HepG2 (cell line): ENCODE data around the gene DLG1. TPM values are rescaled to one million over a fixed set of nuclear protein-coding genes. Genes with fewer than 3 reads are reported as not detected.

Experiments
- ARHGAP35 ChIP-seq: sonication (generic); formaldehyde crosslinking; IDR thresholded peaks from 2 replicates; pipeline ENCODE4 v1.9.0; 2022; ENCODE audit warnings: mild to moderate bottlenecking, inconsistent platforms, moderate library complexity, missing genetic modification reagents, borderline replicate concordance
- DMTF1 ChIP-seq: sonication (generic); formaldehyde crosslinking; IDR thresholded peaks from 2 replicates; pipeline ENCODE4 v1.4.0; 2020; ENCODE audit warnings: mild to moderate bottlenecking, missing genetic modification reagents
- HHEX ChIP-seq: IDR thresholded peaks from 2 replicates; pipeline ENCODE4 v1.6.1; 2016; ENCODE audit warnings: control low read depth
- MYC ChIP-seq: sonication (generic); formaldehyde crosslinking; IDR thresholded peaks from 2 replicates; pipeline ENCODE4 v1.9.0; 2021; ENCODE audit warnings: missing genetic modification reagents, borderline replicate concordance
- NFYB ChIP-seq: sonication (generic); formaldehyde crosslinking; IDR thresholded peaks from 2 replicates; pipeline ENCODE4 v1.4.0; 2020; ENCODE audit warnings: missing genetic modification reagents
- SAFB2 ChIP-seq: sonication (generic); formaldehyde crosslinking; IDR thresholded peaks from 2 replicates; pipeline ENCODE4 v1.5.1; 2020; ENCODE audit warnings: missing genetic modification reagents, low read depth, mild to moderate bottlenecking, borderline replicate concordance
- SALL2 ChIP-seq: sonication (generic); formaldehyde crosslinking; IDR thresholded peaks from 2 replicates; pipeline ENCODE4 v1.8.1; 2023; ENCODE audit warnings: mild to moderate bottlenecking, missing genetic modification reagents, inconsistent platforms
- TBL1XR1 ChIP-seq: fragments of 150-350 bp; IDR thresholded peaks from 2 replicates; pipeline ENCODE4 v1.6.1; 2014; ENCODE audit warnings: borderline replicate concordance, low read length; ENCODE audit not compliant: partially characterized antibody
- TOE1 ChIP-seq: sonication (generic); formaldehyde crosslinking; IDR thresholded peaks from 2 replicates; pipeline ENCODE4 v1.4.0; 2020; ENCODE audit warnings: mild to moderate bottlenecking, missing genetic modification reagents
- U2AF2 ChIP-seq: fragments of 200-400 bp; formaldehyde crosslinking; IDR thresholded peaks from 2 replicates; pipeline ENCODE4 v1.6.1; 2017; ENCODE audit warnings: low read depth, mild to moderate bottlenecking, low read length
- ZBED4 ChIP-seq: sonication (generic); formaldehyde crosslinking; IDR thresholded peaks from 2 replicates; pipeline ENCODE4 v1.4.0; 2020; ENCODE audit warnings: missing genetic modification reagents, borderline replicate concordance
- ZFAT ChIP-seq: sonication (generic); formaldehyde crosslinking; conservative IDR thresholded peaks from 2 replicates; pipeline ENCODE4 v1.8.1; 2023; ENCODE audit warnings: missing genetic modification reagents, inconsistent platforms
- ZFY ChIP-seq: sonication (generic); formaldehyde crosslinking; IDR thresholded peaks from 2 replicates; pipeline ENCODE4 v1.4.0; 2020; ENCODE audit warnings: missing genetic modification reagents
- ZNF234 ChIP-seq: sonication (generic); formaldehyde crosslinking; conservative IDR thresholded peaks from 2 replicates; pipeline ENCODE4 v1.5.1; 2020; ENCODE audit warnings: mild to moderate bottlenecking, missing genetic modification reagents
- ZNF331 ChIP-seq: sonication (generic); formaldehyde crosslinking; IDR thresholded peaks from 2 replicates; pipeline ENCODE4 v1.4.0; 2020; ENCODE audit warnings: missing genetic modification reagents
- ZNF383 ChIP-seq: sonication (generic); formaldehyde crosslinking; IDR thresholded peaks from 2 replicates; pipeline ENCODE4 v1.4.0; 2020; ENCODE audit warnings: missing genetic modification reagents, mild to moderate bottlenecking, borderline replicate concordance
- ZNF468 ChIP-seq: sonication (generic); formaldehyde crosslinking; IDR thresholded peaks from 2 replicates; pipeline ENCODE4 v1.8.0; 2022; ENCODE audit warnings: mild to moderate bottlenecking, moderate library complexity, missing genetic modification reagents
- ZNF562 ChIP-seq: sonication (generic); formaldehyde crosslinking; IDR thresholded peaks from 2 replicates; pipeline ENCODE4 v1.8.0; 2022; ENCODE audit warnings: missing genetic modification reagents, borderline replicate concordance
- ZNF678 ChIP-seq: sonication (generic); formaldehyde crosslinking; IDR thresholded peaks from 2 replicates; pipeline ENCODE4 v1.4.0; 2020; ENCODE audit warnings: mild to moderate bottlenecking, missing genetic modification reagents
- ZNF737 ChIP-seq: sonication (generic); formaldehyde crosslinking; IDR thresholded peaks from 2 replicates; pipeline ENCODE4 v1.5.0; 2020; ENCODE audit warnings: missing genetic modification reagents, mild to moderate bottlenecking, borderline replicate concordance
- ZSCAN31 ChIP-seq: sonication (generic); formaldehyde crosslinking; IDR thresholded peaks from 2 replicates; pipeline ENCODE4 v1.5.0; 2020; ENCODE audit warnings: low read depth, mild to moderate bottlenecking, missing genetic modification reagents
- ZXDC ChIP-seq: sonication (generic); formaldehyde crosslinking; IDR thresholded peaks from 2 replicates; pipeline ENCODE4 v1.5.0; 2020; ENCODE audit warnings: mild to moderate bottlenecking, missing genetic modification reagents
- polyA plus RNA-seq, 8 experiments: library from polyadenylated mRNA; depleted of rRNA in 3 of 8; stranded (reverse) in 7 of 8; unstranded in 1 of 8; fragments of >200 nt; fragmentation: Illumina TruSeq in 4 of 8; extraction: Trizol in 4 of 8; gene quantifications; 2 replicates each; pipeline versions ENCODE4 v1.2.1 to v1.2.3, GENCODE V29; 2011 to 2016; ENCODE audit warnings: low read depth in 4 of 8, missing spikeins in 1 of 8, mixed read lengths in 1 of 8; ENCODE audit not compliant: insufficient read depth in 1 of 8
- total RNA-seq, 5 experiments: library from RNA; depleted of rRNA; stranded (reverse); fragments of >200 nt; fragmentation: Illumina TruSeq; extraction: Trizol; gene quantifications; 2 replicates each; pipeline ENCODE4 v1.2.3, GENCODE V29; 2016; ENCODE audit warnings: low read depth in 1 of 5

The DLG1 gene
- total and polyA plus RNA-seq, 2 of the 13 experiments (the other 11 are each of a cell fraction or from before 2014, with no cell fraction given), result 30.5 to 104 TPM

- TF ChIP-seq ZNF468 (CRISPR knock-in tag), result no peak
- TF ChIP-seq ZXDC (CRISPR knock-in tag), result no peak
- TF ChIP-seq U2AF2, result no peak
- TF ChIP-seq TBL1XR1, result no peak
- TF ChIP-seq HHEX (CRISPR knock-in tag), result no peak
- no peak for TF ChIP-seq ZNF234 (CRISPR knock-in tag)
- TF ChIP-seq ZNF383, result no peak
- no peak for TF ChIP-seq ZNF331
- TF ChIP-seq SALL2 (CRISPR knock-in tag), result 0 out of 2 replicates have a peak, but pooled peaks have one; percentile 40
- TF ChIP-seq ZNF678 (CRISPR knock-in tag), result no peak
- no peak for TF ChIP-seq TOE1 (CRISPR knock-in tag)
- TF ChIP-seq ZNF737, result no peak
- no peak for TF ChIP-seq ZSCAN31 (CRISPR knock-in tag)
- TF ChIP-seq ZFY, result peak; percentile 73
- no peak for TF ChIP-seq ARHGAP35
- TF ChIP-seq ZBED4, result no peak
- no peak for TF ChIP-seq NFYB (CRISPR knock-in tag)
- no peak for TF ChIP-seq ZFAT (CRISPR knock-in tag)
- no peak for TF ChIP-seq ZNF562 (CRISPR knock-in tag)
- no peak; the same call in 1 of the 2 replicates for TF ChIP-seq MYC (CRISPR knock-in tag)
- no peak for TF ChIP-seq SAFB2 (CRISPR knock-in tag)
- TF ChIP-seq DMTF1, result no peak
Observed at GRCh38 chr3:197002701-197003454, 295.5 kb downstream of the DLG1 start (continued).
